Natural killer cell treated with Interleukin-12 subunit alpha and Interleukin-12 subunit beta and Interleukin-15 and Interleukin-18, amount 100 ng/mL, for 72 hours (primary cell): Measurements from ENCODE around the gene HBZ. TPM values are rescaled to one million over a fixed set of nuclear protein-coding genes. Genes with fewer than 3 reads are reported as not detected.

ENCODE experiments used
- ATAC-seq, 2 donors: fragments of 150-1000 bp; cut with Tn5 transposase in 1 of 2; sonication (Bioruptor Pico), chemical (Tn5 transposase) in 1 of 2; 2 replicates each; pipeline ENCODE4 v1.10.0; 2021
- DNase-seq: peaks from one replicate; pipeline ENCODE4 v3.0.0; 2022; ENCODE audit warnings: low spot score
- H3K27ac Mint-ChIP-seq, 2 donors: 1 replicate in 1 of 2; 2 replicates in 1 of 2; pipeline ENCODE4 v1.8.0; 2022; ENCODE audit warnings: mixed read lengths in 2 of 2, mild to moderate bottlenecking in 1 of 2, moderate library complexity in 1 of 2
- H3K27me3 Mint-ChIP-seq, 2 donors: 1 replicate in 1 of 2; 2 replicates in 1 of 2; pipeline ENCODE4 v1.8.0; 2022; ENCODE audit warnings: mixed read lengths in 2 of 2
- H3K36me3 Mint-ChIP-seq: one replicate; pipeline ENCODE4 v1.8.0; 2022; ENCODE audit warnings: mixed read lengths
- H3K4me1 Mint-ChIP-seq, 2 donors: 1 replicate in 1 of 2; 2 replicates in 1 of 2; pipeline ENCODE4 v1.8.0; 2022; ENCODE audit warnings: low read depth in 2 of 2, mixed read lengths in 2 of 2, mild to moderate bottlenecking in 1 of 2
- H3K4me3 Mint-ChIP-seq: one replicate; pipeline ENCODE4 v1.8.0; 2022; ENCODE audit warnings: mixed read lengths
- H3K9me3 Mint-ChIP-seq: 2 replicates; pipeline ENCODE4 v1.8.0; 2022; ENCODE audit warnings: mixed read lengths
- total RNA-seq, 2 donors: library from RNA; stranded (reverse); gene quantifications; one replicate each; pipeline ENCODE4 v1.2.3, GENCODE V29; 2022

Gene HBZ
- total RNA-seq: not detected

DNA sequence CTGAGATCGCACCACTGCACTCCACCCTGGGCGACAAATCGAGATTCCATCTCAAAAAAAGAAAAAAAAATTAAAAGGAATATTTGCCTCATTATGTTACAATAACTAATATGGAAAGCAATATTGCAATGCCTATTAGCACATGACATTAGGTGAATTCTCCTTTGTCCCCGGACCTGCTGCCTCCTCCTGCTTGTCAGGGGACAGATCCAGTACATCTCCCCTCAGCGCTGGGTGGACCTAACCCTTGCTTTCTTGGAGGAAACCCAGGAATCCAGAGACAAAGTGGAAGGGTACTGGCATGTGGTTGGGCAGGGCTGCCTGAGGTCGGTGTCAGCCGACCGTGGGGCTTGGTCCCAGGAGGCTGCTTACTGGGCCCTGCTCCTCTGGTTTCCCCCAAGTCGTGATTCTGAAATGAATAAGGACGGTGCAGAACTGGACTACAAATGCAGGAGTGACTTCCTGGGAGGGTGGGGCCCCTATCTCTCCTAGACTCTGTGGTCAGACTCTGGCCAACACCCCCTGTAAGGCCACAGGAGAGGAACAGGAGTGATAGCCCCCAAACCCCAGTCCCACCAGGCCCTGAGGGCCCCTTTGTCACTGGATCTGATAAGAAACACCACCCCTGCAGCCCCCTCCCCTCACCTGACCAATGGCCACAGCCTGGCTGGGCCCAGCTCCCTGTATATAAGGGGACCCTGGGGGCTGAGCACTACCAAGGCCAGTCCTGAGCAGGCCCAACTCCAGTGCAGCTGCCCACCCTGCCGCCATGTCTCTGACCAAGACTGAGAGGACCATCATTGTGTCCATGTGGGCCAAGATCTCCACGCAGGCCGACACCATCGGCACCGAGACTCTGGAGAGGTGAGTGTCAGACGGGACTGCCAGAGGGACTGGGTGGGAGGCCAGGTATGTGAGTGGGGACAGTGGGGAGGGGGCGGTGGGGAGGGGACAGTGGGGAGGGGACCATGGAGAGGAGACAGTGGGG, at the start of gene HBZ:
Gene HBZ, plus strand, starts transcription at position 504 of the 988 bp plus-strand sequence. Its CDS starts 266 bp downstream, at position 770.
- Mint-ChIP-seq H3K27me3 (peaks cover 5 to 7% of the 10 kb centered on the region in 2 donors), H3K4me1 (peaks cover 4 to 5% of the 10 kb centered on the region in 2 donors), H3K36me3 (no peaks in the 10 kb centered on the region), H3K9me3 (no peaks in the 10 kb centered on the region), H3K4me3 (no peak within 1 kb of the TSS), H3K27ac (no peak within 1 kb of the TSS)
- ATAC-seq (peak in 1 of 2 donors; percentile 14), DNase-seq (no peak)

GRCh38 chr16:104355-104754, 48.1 kb upstream of the HBZ start:
- DNase-seq (no peak), ATAC-seq (no peak)
- no peaks in the 10 kb centered on the region for H3K36me3 Mint-ChIP-seq

DNA sequence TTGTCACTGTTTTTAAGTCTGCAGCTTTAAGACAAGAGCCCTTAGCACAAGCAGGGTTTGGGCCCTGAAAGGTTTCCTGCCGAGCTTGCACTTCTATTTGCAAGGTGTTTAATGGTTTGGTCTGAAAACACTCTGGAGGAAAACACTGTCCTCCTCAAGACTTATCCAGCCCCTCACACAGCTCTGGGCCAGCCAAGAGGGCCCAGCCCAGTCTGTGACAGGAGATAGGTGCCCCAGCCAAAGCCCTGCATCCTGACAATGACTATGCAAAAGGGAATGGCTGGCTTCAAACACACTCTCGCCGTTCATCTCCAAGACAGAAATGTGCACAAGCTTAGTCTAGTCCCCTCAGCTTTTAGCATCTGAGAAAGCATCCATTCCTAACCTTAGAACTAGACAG, 47.5 kb upstream of the HBZ start:
- Mint-ChIP-seq H3K4me3 (no peak overlapping the region), H3K36me3 (no peaks in the 10 kb centered on the region), H3K4me1 (peaks cover 0 to 6% of the 10 kb centered on the region in 2 donors), H3K27me3 (no peaks in the 10 kb centered on the region), H3K27ac (no peak overlapping the region), H3K9me3 (no peaks in the 10 kb centered on the region)
- no peak for ATAC-seq
- DNase-seq: no peak

More at GRCh38 chr16:104355-104754, 48.1 kb upstream of the HBZ start:
- Mint-ChIP-seq H3K27ac (no peak overlapping the region), H3K4me1 (peaks cover 0 to 6% of the 10 kb centered on the region in 2 donors), H3K9me3 (no peaks in the 10 kb centered on the region), H3K4me3 (no peak overlapping the region), H3K27me3 (no peaks in the 10 kb centered on the region)

DNA sequence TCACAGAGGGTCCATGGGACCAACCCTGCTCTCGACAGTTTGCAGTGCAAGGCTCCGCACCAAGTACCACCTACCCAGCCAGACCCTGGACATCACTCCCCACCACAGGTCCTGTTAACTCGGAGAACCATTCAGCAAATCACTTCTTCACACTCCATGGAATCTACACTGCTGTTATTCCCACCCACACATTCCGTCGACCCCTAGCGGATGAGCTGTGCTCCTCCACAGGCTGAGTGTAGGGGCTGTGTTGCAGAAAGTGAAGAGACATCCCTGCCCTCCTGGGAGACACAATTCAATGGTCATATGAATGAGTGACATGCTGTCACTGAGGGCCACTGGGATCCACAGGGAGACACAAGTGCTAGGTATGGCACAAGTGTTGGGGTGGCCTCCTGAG, 46.9 kb upstream of the HBZ start:
- ATAC-seq: no peak
- Mint-ChIP-seq H3K27me3 (no peaks in the 10 kb centered on the region), H3K4me1 (peaks cover 0 to 6% of the 10 kb centered on the region in 2 donors), H3K4me3 (no peak overlapping the region), H3K36me3 (no peaks in the 10 kb centered on the region), H3K9me3 (no peaks in the 10 kb centered on the region), H3K27ac (no peak overlapping the region)
- DNase-seq: no peak

DNA sequence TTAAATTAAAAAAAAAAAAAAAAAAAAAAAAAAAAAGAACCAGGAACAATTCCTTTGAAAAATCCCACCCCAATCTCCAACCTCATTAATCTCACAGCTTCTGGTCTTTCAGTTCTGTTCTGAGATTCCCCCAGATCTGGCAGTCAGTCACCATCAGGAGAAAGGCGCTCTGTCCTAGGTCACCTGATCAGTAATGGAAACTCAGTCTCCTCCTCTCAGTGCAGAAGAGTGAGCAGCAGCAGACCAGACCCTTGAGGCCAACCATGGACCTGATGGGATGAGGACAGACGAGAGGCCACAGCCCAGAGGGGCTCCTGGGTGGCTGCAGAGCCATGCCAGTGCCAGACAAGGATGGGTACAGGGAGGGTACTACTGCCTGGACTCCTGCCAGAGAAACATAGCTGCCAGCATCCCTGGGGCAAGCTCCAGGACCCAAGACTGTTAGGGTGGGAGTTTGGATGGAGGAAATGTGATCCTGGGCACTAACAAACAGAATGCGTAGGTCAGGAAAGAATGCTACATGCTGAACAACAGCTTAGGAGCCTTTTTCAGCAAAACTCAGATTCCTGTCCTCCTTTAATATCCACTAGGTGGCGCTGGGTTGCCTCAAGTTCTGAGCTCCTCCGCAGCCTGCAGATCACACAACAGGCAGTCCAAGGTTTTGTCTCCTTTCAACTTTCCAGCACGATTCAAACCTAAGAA, 45.7 kb upstream of the HBZ start:
- Mint-ChIP-seq H3K36me3 (no peaks in the 10 kb centered on the region), H3K4me1 (peaks cover 0 to 6% of the 10 kb centered on the region in 2 donors), H3K27me3 (no peaks in the 10 kb centered on the region), H3K27ac (no peak overlapping the region), H3K4me3 (no peak overlapping the region), H3K9me3 (no peaks in the 10 kb centered on the region)
- ATAC-seq (peak; percentile 59 to 67), DNase-seq (peak; percentile 80)

DNA sequence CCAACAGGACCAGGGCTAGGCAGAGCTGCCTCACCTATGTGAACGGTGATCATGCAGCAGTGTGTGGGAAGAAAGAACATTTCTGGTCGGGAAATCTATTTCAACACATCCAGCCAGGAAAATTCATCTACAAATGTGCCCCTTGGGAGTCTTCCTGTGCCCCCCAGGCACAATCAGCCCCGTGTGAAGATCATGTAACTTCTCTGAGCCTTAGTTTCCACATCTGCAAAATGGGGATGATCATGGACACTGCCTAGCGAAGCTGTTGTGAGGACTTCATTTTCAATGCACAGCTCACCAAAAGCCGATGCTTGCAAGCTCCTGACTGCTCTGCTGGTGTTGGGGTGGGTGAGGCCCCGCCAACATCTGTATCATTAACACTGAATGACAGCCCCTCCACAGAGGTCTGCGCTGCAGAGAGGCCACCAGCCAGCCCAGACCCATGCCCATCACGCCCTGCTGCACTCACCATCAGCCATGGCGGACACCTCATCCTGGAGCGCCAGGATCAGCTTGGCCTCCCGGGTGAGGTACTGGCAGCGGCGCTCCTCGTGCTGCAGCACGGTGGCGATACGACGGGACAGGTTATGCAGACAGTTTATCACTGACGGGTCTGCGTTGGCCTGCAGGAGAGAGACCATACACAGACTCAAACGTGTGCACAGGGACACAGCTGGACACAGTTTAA, 40.1 kb upstream of the HBZ start:
- no peaks in the 10 kb centered on the region for H3K36me3 Mint-ChIP-seq
- H3K27me3 Mint-ChIP-seq: no peaks in the 10 kb centered on the region
- no peaks in the 10 kb centered on the region for H3K9me3 Mint-ChIP-seq
- ATAC-seq (peak in 1 of 2 donors; percentile 41), DNase-seq (no peak)
- peaks cover 0 to 19% of the 10 kb centered on the region in 2 donors for H3K4me1 Mint-ChIP-seq
- H3K27ac Mint-ChIP-seq: no peak overlapping the region
- H3K4me3 Mint-ChIP-seq: no peak overlapping the region

DNA sequence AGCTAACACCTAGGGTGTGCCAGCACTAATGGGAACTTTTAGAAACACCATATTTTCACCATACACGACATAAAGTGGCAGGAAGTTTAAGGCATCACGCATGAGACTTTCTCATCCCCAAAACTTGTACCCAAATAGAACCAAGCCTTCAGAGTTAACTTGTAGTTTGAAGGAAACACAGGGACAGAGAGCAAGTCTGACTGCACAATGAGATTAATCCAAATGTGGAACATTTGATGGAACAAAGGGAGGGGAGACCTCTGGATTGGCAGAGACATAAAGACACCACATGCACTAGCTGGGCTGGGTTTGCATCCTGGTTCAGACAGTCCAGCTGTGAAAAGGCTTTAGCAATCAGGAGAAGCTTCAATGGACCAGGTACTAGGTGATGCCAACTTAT, 38.1 kb upstream of the HBZ start:
- no peaks in the 10 kb centered on the region for H3K36me3 Mint-ChIP-seq
- H3K27ac Mint-ChIP-seq: no peak overlapping the region
- H3K4me3 Mint-ChIP-seq: no peak overlapping the region
- H3K27me3 Mint-ChIP-seq: no peaks in the 10 kb centered on the region
- ATAC-seq: no peak
- DNase-seq: no peak
- peaks cover 0 to 21% of the 10 kb centered on the region in 2 donors for H3K4me1 Mint-ChIP-seq
- no peaks in the 10 kb centered on the region for H3K9me3 Mint-ChIP-seq

DNA sequence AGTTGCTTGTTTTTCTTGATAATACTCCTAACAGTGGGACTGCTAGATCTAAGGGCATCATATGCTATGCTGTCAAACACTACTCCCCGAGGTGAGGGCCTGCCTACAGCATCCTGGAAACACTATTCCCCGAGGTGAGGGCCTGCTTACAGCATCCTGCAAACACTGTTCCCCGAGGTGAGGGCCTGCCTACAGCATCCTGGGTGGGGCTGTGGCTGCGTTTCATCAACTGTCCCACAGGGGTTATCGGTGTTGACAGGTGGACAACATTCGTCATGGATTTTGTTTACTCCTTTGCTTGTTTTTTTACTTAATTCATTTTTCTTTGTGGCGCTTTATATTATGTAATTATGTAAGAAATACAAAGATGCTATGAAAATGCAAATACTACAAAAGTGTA, 36.4 kb upstream of the HBZ start:
- H3K36me3 Mint-ChIP-seq: no peaks in the 10 kb centered on the region
- H3K4me3 Mint-ChIP-seq: no peak overlapping the region
- H3K4me1 Mint-ChIP-seq: peaks cover 0 to 25% of the 10 kb centered on the region in 2 donors
- no peaks in the 10 kb centered on the region for H3K27me3 Mint-ChIP-seq
- no peaks in the 10 kb centered on the region for H3K9me3 Mint-ChIP-seq
- no peak overlapping the region for H3K27ac Mint-ChIP-seq
- peak; percentile 25 for DNase-seq
- no peak for ATAC-seq

GRCh38 chr16:117379-118365, 34.8 kb upstream of the HBZ start:
- DNase-seq (peak; percentile 65), ATAC-seq (peak; percentile 65 to 73)
- Mint-ChIP-seq H3K27me3 (no peaks in the 10 kb centered on the region), H3K4me3 (no peak overlapping the region), H3K27ac (no peak overlapping the region), H3K4me1 (peaks cover under 1 to 24% of the 10 kb centered on the region in 2 donors), H3K36me3 (no peaks in the 10 kb centered on the region), H3K9me3 (no peaks in the 10 kb centered on the region)

DNA sequence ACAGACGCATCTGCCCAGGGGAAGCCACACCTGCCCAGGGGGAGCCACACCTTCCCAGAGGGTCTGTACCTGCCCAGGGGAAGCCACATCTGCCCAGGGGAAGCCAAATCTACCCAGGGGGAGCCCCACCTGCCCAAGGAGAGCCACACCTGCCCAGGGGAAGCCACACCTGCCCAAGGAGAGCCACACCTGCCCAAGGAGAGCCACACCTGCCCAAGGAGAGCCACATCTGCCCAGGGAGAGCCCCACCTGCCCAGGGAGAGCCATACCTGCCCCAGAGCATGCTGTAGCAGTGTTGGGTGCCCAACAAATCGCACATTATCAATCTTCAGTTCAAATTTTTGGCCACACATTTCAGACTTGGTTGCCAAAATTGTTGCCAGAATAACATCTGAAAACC, 33.6 kb upstream of the HBZ start:
- Mint-ChIP-seq H3K4me3 (no peak overlapping the region), H3K9me3 (no peaks in the 10 kb centered on the region), H3K36me3 (no peaks in the 10 kb centered on the region), H3K27ac (no peak overlapping the region), H3K27me3 (no peaks in the 10 kb centered on the region), H3K4me1 (peaks cover 11 to 24% of the 10 kb centered on the region in 2 donors)
- ATAC-seq (no peak), DNase-seq (no peak)

DNA sequence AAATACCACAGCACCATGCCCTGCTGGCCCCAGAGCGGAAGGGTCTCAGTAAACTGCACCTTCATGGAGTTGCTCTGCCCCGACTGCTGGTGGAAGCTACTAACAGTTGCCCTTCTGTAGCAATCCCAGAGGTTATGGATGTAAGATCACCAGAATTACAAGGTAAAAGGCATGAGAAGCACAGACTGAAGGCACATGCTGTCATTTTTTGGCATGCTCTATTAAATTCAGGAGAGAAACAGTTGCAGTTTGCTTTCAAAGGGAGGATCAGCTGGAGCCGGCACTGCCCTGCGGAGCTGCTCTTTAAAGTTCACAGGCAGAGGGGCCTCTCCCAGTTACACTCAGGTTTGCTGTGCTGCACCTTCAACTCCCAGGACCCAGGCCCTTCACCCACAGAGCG, 33.1 kb upstream of the HBZ start:
- H3K27me3 Mint-ChIP-seq: no peaks in the 10 kb centered on the region
- H3K4me3 Mint-ChIP-seq: no peak overlapping the region
- peaks cover 15 to 26% of the 10 kb centered on the region in 2 donors for H3K4me1 Mint-ChIP-seq
- no peak for ATAC-seq
- H3K27ac Mint-ChIP-seq: no peak overlapping the region
- no peaks in the 10 kb centered on the region for H3K9me3 Mint-ChIP-seq
- no peaks in the 10 kb centered on the region for H3K36me3 Mint-ChIP-seq
- DNase-seq: no peak

GRCh38 chr16:119835-120491, 32.5 kb upstream of the HBZ start:
- no peaks in the 10 kb centered on the region for H3K36me3 Mint-ChIP-seq
- DNase-seq (no peak), ATAC-seq (no peak)
- no peaks in the 10 kb centered on the region for H3K27me3 Mint-ChIP-seq
- H3K9me3 Mint-ChIP-seq: no peaks in the 10 kb centered on the region
- H3K4me3 Mint-ChIP-seq: no peak overlapping the region
- no peak overlapping the region for H3K27ac Mint-ChIP-seq
- H3K4me1 Mint-ChIP-seq: peaks cover 17 to 28% of the 10 kb centered on the region in 2 donors
